Gastrocnemius medialis (tissue), 4 donors: ENCODE results near the gene CCDC154.

Experiments
- CTCF ChIP-seq, 5 experiments: fragments of 450-650 bp in 3 of 5; fragments of 200-600 bp in 2 of 5; sonication (generic) in 2 of 5; IDR thresholded peaks in 4 of 5; conservative IDR thresholded peaks in 1 of 5; 1 replicate in 4 of 5; 2 replicates in 1 of 5; pipeline ENCODE4 v1.5.1; 2016 to 2019; ENCODE audit warnings: antibody characterized with exemption in 5 of 5, mild to moderate bottlenecking in 3 of 5, moderate library complexity in 3 of 5
- POLR2A ChIP-seq, 2 donors: fragments of 450-650 bp; IDR thresholded peaks; one replicate each; pipeline ENCODE4 v1.6.1; 2017; ENCODE audit warnings: antibody characterized with exemption in 2 of 2, mild to moderate bottlenecking in 2 of 2, moderate library complexity in 2 of 2

DNA sequence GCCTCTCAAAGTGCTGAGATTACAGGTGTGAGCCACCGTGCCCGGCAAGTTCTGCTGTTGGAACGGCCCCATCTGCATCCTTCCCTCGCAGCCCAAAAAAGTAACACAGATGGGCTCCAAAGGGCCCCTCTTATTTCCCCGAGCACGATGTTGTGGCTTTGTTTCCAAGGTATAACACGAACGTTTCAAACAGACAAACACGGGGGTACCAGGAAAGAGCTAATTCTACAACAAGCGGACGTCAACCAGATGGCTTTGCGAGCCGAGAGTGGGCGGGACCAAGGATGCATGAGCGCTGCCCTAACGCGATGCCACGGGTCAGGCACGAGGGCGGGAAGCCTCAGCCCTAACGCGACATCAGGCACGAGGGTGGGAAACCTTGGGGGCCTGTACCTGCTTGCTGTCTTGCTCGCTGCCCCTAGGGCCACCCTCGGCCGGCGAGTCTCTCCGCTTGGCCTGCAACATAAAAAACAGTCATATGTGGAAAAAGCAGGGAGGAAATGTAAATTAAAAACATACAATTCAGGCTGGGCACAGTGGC lies 54.0 kb downstream of the CCDC154 start:
- TF ChIP-seq CTCF (IDR thresholded peaks at IDR 0.05 in 4 of 5, conservative IDR thresholded peaks at IDR 0.05 in 1 of 5) (no peak), POLR2A (IDR thresholded peaks at IDR 0.05) (no peak)
